ENCODE data around the gene ATR. TPM values are rescaled to one million over a fixed set of nuclear protein-coding genes. Genes with fewer than 3 reads are reported as not detected.

The ATR gene
- total and polyA plus RNA-seq, 2 of the 4 experiments (the other 2 are of a cell fraction), result 9.5 to 28.0 TPM

GRCh38 chr3:142434503-142434902 is 144.0 kb downstream of the ATR start:
- Histone ChIP-seq H3K27me3 (ENCODE audit: control insufficient read depth, insufficient read depth, low read length) (no peaks in the 10 kb centered on the region), H3K18ac (ENCODE audit: low read depth, low read length) (no peak overlapping the region), H3K36me3 (ENCODE audit: control insufficient read depth, insufficient read depth, low read length) (peaks cover 8% of the 10 kb centered on the region; the same call in 1 of the 2 replicates), H3K4me3 (ENCODE audit: insufficient read depth, low read depth, low read length) (no peak overlapping the region), H3K4ac (ENCODE audit: low read depth, low read length) (no peak overlapping the region), H2BK5ac (ENCODE audit: low read depth, low read length, poor library complexity, severe bottlenecking) (no peak overlapping the region), H3K9me3 (ENCODE audit: control insufficient read depth, insufficient read depth, low read length) (no peaks in the 10 kb centered on the region), H2BK15ac (ENCODE audit: low read depth, low read length) (no peak overlapping the region), H3K27ac (ENCODE audit: insufficient read depth, low read length) (no peak overlapping the region), H3K4me1 (ENCODE audit: control insufficient read depth, insufficient read depth, low read length) (no peaks in the 10 kb centered on the region), H4K20me1 (ENCODE audit: insufficient read depth, low read length) (peaks cover 16% of the 10 kb centered on the region; the same call in 1 of the 2 replicates), H2AK5ac (ENCODE audit: low read depth, low read length) (no peak overlapping the region), H4K91ac (ENCODE audit: insufficient read depth, low read depth, low read length) (no peak overlapping the region), H3K4me2 (ENCODE audit: low read depth, low read length) (no peak overlapping the region), H3K79me1 (ENCODE audit: low read depth in 1 of 2, low read length in 2 of 2) (peaks cover 13 to 16% of the 10 kb centered on the region in 2 experiments; a peak in 3 of 4 replicates), H4K5ac (ENCODE audit: low read depth, low read length) (no peak overlapping the region), H3K9ac (ENCODE audit: low read depth, low read length) (no peak overlapping the region), H3K14ac (replicated peaks; ENCODE audit: low read depth, low read length) (0 out of 2 replicates have a peak overlapping the region, but pooled peaks have one; percentile 51), H2AK9ac (replicated peaks; ENCODE audit: low read depth, low read length, poor library complexity) (no peak overlapping the region), H2BK20ac (ENCODE audit: low read depth, low read length) (no peak overlapping the region), H2AFZ (replicated peaks; ENCODE audit: low read length, poor library complexity) (no peak overlapping the region), H4K8ac (ENCODE audit: low read depth in 2 of 2, low read length in 2 of 2) (no peak overlapping the region), H3K23ac (ENCODE audit: low read depth, low read length) (no peak overlapping the region), H3K56ac (ENCODE audit: extremely low read depth, insufficient read depth, low read length) (no peak overlapping the region), H3K9me1 (ENCODE audit: insufficient read depth, low read length) (no peaks in the 10 kb centered on the region; the same call in 1 of the 2 replicates), H2BK120ac (ENCODE audit: low read depth, low read length) (no peak overlapping the region)
- intact Hi-C loops (cut with micrococcal nuclease), result no loop called here
- CTCF ChIA-PET, result interaction anchor here (0.6 to 0.7 kb wide), 2 partner anchors 874 to 940 kb away, joined by 3 to 5 read pairs; no protein-coding TSS in a partner anchor
- POLR2A ChIA-PET (ENCODE audit: unreplicated experiment), result no interaction called here
- no peak for DNase-seq
- no peak for TF ChIP-seq POLR2A (IDR thresholded peaks at IDR 0.05; ENCODE audit: low read depth, low read length)
- no peak for TF ChIP-seq MAFK (IDR thresholded peaks at IDR 0.05; ENCODE audit: low read depth, low read length)
- TF ChIP-seq CEBPB (IDR thresholded peaks at IDR 0.05; ENCODE audit: low read depth, low read length), result peak; percentile 64
- TF ChIP-seq CTCF (conservative IDR thresholded peaks at IDR 0.05; ENCODE audit: low read depth, low read length), result no peak
- ATAC-seq (ENCODE audit: low read depth), result no peak
- in situ Hi-C loops (cut with MboI; ENCODE audit: low sequenced_read_pairs), result no loop called here
- BruUV-seq (replicated peaks), result no TSS peak
- no CpG with 5 or more reads among the region's 4 CpGs for WGBS, 2 experiments (ENCODE audit: extremely low coverage in 2 of 2, insufficient read length in 1 of 2)
- dilution Hi-C loops (cut with HindIII; ENCODE audit: low sequenced_read_pairs, unreplicated experiment), result no loop called here
